ENCODE measurements around the gene MED15.

MED15 gene

DNA sequence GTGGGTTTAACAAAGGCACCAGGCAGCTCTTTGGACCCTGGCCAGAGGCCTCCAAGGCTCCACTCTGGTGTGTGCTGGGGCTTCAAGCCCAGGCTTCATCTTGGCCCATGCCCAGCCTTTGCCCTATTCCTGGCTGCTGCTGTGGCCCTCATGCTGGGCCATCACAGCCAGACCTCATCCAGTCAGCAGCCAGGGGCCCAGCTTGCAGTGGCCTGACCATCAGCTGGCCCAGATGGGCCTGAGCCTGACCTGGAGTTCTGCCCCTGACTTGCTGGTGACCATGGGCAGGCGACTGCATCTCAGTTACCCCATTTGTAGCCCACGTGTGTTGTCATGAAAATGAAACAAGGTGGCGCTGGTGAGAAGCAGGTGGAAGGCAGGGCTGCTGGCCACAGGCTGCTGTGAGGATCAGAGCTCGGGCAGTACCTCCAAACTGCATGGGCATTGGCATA lies 76.1 kb downstream of the MED15 start:
- Histone ChIP-seq H3K27me3 (ENCODE audit: control insufficient read depth, insufficient read depth, low read length) (no peaks in the 10 kb centered on the region), H2AFZ (no peak overlapping the region), H3K79me2 (no peaks in the 10 kb centered on the region), H3K4me3 (ENCODE audit: low read depth, low read length) (no peak overlapping the region), H3K36me3 (ENCODE audit: control insufficient read depth, insufficient read depth, low read length) (no peaks in the 10 kb centered on the region), H3K4me1 (no peaks in the 10 kb centered on the region), H3K9ac (no peak overlapping the region), H3K4me2 (ENCODE audit: low read length) (no peak overlapping the region), H3K27ac (no peak overlapping the region), H3K9me3 (ENCODE audit: control insufficient read depth, low read length) (no peaks in the 10 kb centered on the region)
- TF ChIP-seq, protein P1, sequence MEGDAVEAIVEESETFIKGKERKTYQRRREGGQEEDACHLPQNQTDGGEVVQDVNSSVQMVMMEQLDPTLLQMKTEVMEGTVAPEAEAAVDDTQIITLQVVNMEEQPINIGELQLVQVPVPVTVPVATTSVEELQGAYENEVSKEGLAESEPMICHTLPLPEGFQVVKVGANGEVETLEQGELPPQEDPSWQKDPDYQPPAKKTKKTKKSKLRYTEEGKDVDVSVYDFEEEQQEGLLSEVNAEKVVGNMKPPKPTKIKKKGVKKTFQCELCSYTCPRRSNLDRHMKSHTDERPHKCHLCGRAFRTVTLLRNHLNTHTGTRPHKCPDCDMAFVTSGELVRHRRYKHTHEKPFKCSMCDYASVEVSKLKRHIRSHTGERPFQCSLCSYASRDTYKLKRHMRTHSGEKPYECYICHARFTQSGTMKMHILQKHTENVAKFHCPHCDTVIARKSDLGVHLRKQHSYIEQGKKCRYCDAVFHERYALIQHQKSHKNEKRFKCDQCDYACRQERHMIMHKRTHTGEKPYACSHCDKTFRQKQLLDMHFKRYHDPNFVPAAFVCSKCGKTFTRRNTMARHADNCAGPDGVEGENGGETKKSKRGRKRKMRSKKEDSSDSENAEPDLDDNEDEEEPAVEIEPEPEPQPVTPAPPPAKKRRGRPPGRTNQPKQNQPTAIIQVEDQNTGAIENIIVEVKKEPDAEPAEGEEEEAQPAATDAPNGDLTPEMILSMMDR (IDR thresholded peaks at IDR 0.05): no peak

DNA sequence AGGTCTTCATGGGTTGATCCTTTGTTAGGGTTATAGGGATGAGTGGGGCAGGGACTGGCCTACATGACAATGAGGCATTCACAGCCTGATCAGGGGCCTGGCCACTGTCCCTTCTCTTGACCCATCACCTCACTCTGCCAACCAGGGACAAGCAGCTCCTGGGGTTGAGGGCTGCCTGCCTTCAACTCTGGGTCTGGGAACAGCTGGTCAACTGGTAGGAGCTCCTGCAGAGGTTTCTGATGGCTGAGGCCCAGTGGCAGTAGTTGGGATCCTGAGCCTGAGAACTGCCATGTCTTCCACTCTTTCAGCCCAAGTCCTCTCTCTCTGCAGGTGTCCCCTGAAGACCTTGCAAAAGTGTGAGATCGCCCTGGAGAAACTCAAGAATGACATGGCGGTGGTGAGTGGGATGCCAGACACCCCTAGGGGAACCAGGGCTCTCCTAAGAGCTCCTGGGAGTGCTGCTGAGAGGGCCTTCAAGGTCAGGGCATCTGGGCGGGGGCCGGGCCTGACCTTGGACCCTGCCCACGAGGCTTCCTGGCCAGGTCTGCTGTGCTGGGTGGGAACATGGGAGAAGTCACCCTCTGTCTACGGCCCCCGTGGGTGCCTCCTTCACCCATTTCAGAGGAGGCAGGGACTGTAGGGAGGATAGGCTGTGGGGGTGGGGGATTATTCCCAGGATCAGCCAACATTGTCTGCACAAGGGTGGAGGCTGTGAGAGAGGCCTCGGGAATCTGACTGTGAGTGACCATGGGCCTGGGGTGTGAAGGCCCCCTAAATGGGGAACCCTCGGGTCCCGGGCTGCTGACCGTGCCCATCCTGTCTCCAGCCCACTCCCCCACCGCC lies 76.8 kb downstream of the MED15 start:
- Histone ChIP-seq H3K4me1 (no peaks in the 10 kb centered on the region), H3K27ac (no peak overlapping the region), H3K9me3 (ENCODE audit: control insufficient read depth, low read length) (no peaks in the 10 kb centered on the region), H2AFZ (no peak overlapping the region), H3K4me2 (ENCODE audit: low read length) (no peak overlapping the region), H3K36me3 (ENCODE audit: control insufficient read depth, insufficient read depth, low read length) (no peaks in the 10 kb centered on the region), H3K9ac (no peak overlapping the region), H3K79me2 (no peaks in the 10 kb centered on the region), H3K27me3 (ENCODE audit: control insufficient read depth, insufficient read depth, low read length) (no peaks in the 10 kb centered on the region), H3K4me3 (ENCODE audit: low read depth, low read length) (no peak overlapping the region)
- TF ChIP-seq, protein P1 (IDR thresholded peaks at IDR 0.05): no peak

DNA sequence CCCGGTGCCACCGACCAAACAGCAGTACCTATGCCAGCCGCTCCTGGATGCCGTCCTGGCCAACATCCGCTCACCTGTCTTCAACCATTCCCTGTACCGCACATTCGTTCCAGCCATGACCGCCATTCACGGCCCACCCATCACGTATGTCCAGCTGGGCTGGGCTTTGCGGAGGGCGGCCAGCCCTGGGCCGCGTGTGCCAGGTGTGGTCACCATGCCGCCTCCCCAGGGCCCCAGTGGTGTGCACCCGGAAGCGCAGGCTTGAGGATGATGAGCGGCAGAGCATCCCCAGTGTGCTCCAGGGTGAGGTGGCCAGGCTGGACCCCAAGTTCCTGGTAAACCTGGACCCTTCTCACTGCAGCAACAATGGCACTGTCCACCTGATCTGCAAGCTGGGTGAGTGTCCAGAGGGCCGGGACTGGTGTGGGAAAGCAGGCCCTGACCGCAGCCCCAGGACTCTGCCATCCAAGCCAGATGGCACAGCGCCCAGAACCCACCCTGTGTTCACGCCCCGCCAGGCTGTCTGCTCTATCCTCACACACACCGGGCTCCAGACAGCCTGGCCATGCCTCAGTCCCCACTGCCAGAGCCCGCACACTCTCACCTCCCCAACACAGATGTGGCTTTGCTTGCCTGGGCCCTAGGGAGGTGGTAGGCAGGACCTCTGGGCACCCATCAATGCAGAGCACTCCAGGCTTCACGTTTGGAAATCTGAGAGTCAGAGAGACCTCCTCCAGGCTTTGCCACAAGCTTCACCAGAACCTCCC lies 77.6 kb downstream of the MED15 start:
- Histone ChIP-seq H3K9me3 (ENCODE audit: control insufficient read depth, low read length) (no peaks in the 10 kb centered on the region), H3K4me3 (ENCODE audit: low read depth, low read length) (no peak overlapping the region), H3K27me3 (ENCODE audit: control insufficient read depth, insufficient read depth, low read length) (no peaks in the 10 kb centered on the region), H3K9ac (no peak overlapping the region), H2AFZ (no peak overlapping the region), H3K79me2 (no peaks in the 10 kb centered on the region), H3K4me2 (ENCODE audit: low read length) (no peak overlapping the region), H3K36me3 (ENCODE audit: control insufficient read depth, insufficient read depth, low read length) (no peaks in the 10 kb centered on the region), H3K4me1 (no peaks in the 10 kb centered on the region), H3K27ac (no peak overlapping the region)
- TF ChIP-seq, protein P1 (IDR thresholded peaks at IDR 0.05): no peak

DNA sequence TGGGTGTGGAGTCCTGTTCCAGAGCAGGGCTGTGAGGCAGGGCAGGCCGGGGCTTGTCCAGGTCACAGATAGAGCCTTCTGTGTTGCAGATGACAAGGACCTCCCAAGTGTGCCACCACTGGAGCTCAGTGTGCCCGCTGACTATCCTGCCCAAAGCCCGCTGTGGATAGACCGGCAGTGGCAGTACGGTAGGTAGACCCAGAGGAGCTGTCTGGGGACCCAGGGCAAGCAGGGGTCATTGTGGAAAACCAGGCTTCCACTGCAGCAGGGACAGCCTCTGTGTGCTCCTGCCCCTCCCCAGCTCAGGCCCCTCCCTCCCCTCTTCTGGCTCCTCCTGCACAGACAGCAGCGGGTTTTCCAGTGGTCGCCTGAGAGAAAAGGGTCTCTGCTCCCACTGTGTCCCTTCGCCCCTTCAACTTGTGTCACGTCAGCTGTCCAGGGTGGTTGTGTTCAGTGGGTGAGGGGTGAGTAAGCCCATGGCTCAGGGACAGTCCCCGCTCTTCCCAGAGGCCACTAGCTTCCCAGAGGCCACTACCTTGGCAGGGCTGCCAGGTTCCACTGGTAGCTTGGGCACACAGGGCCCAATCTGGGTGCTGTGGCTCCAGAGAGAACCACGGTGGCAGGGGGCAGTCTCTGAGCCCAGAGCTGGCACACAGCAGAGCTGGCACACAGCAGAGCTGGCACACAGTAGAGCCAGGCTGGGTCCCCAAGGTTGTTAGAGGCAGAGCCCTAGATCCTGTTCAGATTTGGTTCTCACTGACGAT lies 78.4 kb downstream of the MED15 start:
- H3K9ac ChIP-seq: no peak overlapping the region
- H3K27me3 ChIP-seq (ENCODE audit: control insufficient read depth, insufficient read depth, low read length): no peaks in the 10 kb centered on the region
- no peaks in the 10 kb centered on the region for H3K79me2 ChIP-seq
- TF ChIP-seq, protein P1 (IDR thresholded peaks at IDR 0.05): no peak
- H2AFZ ChIP-seq: no peak overlapping the region
- H3K9me3 ChIP-seq (ENCODE audit: control insufficient read depth, low read length): no peaks in the 10 kb centered on the region
- H3K27ac ChIP-seq: no peak overlapping the region
- no peak overlapping the region for H3K4me2 ChIP-seq (ENCODE audit: low read length)
- H3K4me1 ChIP-seq: no peaks in the 10 kb centered on the region
- no peaks in the 10 kb centered on the region for H3K36me3 ChIP-seq (ENCODE audit: control insufficient read depth, insufficient read depth, low read length)
- no peak overlapping the region for H3K4me3 ChIP-seq (ENCODE audit: low read depth, low read length)
